ENCODE data around the gene HDGFL1. TPM values are rescaled to one million over a fixed set of nuclear protein-coding genes. Genes with fewer than 3 reads are reported as not detected.

Gene HDGFL1
- polyA plus RNA-seq, 2 donors: not detected

DNA sequence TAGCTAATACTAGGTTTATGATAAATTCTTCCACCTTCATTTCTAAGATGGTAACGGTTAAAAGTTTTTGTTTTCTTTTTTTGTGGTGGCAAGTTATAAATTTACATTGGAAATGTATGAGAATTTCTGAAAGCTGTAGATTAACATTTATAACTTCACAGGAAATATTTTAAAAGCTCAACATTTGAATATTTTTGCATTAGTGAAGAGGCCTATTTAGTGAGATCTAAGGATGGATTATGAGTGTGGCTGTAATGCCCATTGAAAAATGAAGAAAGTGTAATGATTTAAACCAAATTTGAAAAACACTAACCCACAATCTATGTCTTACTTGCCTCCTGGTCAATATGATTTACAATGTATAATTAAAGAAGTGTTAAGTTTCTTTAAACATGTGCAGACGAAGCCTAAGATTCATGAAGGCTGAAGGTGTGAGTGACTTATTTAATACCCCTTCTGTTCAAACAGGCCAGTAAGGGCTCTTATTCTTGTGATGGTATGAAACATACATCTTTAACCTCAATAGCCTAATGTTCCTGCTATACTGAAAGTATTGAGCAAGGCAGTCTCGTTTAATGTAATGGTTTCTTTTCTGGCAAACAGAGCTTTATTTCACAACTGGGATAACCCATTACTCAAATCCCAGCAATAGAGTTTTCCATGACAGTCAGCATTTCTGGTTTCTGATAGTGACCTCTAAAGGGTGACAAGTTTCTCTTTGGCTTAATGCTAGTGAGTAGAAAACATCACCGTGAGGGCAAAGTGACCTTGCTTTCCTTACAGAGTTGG is 13.2 kb downstream of the HDGFL1 start:
- 82 to 85% methylated on average over 4 of the region's 4 CpGs for WGBS, 2 donors
- Histone ChIP-seq H3K4me3 (ENCODE audit: low read depth in 1 of 2, low read length in 2 of 2) (no peak overlapping the region), H3K9me3 (ENCODE audit: control insufficient read depth in 2 of 2, insufficient read depth in 1 of 2, low read depth in 1 of 2, low read length in 1 of 2) (no peaks in the 10 kb centered on the region), H3K27me3 (ENCODE audit: control insufficient read depth in 1 of 2, insufficient read depth in 2 of 2, low read length in 2 of 2) (no peaks in the 10 kb centered on the region), H3K4me1 (ENCODE audit: control insufficient read depth in 2 of 2, insufficient read depth in 2 of 2, low read length in 1 of 2) (no peaks in the 10 kb centered on the region), H3K27ac (ENCODE audit: low read depth in 2 of 2, low read length in 1 of 2) (no peak overlapping the region), H3K36me3 (ENCODE audit: control insufficient read depth in 2 of 2, insufficient read depth in 2 of 2, low read length in 1 of 2) (no peaks in the 10 kb centered on the region)

DNA sequence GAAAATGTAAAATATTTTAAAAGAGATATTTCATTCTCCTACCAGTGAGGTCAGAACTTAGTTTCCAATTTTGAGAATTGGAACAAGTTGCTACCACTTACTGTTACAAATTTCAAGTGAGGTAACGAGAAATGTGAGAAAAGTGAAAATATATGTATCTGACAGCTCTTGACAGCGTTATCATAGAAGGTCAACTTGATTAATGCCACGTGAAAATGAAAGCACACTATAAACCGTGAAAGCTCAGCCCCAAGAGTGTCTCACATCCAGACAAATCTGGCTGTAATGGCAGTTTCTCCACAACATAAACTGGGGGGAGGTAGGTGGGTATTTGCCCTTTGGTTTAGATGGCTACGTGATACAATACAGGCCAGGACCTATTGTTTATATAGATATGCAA is 13.9 kb downstream of the HDGFL1 start:
- WGBS, 2 donors: 79 to 93% methylated on average over 5 of the region's 5 CpGs
- H3K9me3 ChIP-seq (ENCODE audit: control insufficient read depth in 2 of 2, insufficient read depth in 1 of 2, low read depth in 1 of 2, low read length in 1 of 2): no peaks in the 10 kb centered on the region
- no peak overlapping the region for H3K4me3 ChIP-seq (ENCODE audit: low read depth in 1 of 2, low read length in 2 of 2)
- no peaks in the 10 kb centered on the region for H3K36me3 ChIP-seq (ENCODE audit: control insufficient read depth in 2 of 2, insufficient read depth in 2 of 2, low read length in 1 of 2)
- no peaks in the 10 kb centered on the region for H3K27me3 ChIP-seq (ENCODE audit: control insufficient read depth in 1 of 2, insufficient read depth in 2 of 2, low read length in 2 of 2)
- no peak overlapping the region for H3K27ac ChIP-seq (ENCODE audit: low read depth in 2 of 2, low read length in 1 of 2)
- no peaks in the 10 kb centered on the region for H3K4me1 ChIP-seq (ENCODE audit: control insufficient read depth in 2 of 2, insufficient read depth in 2 of 2, low read length in 1 of 2)

DNA sequence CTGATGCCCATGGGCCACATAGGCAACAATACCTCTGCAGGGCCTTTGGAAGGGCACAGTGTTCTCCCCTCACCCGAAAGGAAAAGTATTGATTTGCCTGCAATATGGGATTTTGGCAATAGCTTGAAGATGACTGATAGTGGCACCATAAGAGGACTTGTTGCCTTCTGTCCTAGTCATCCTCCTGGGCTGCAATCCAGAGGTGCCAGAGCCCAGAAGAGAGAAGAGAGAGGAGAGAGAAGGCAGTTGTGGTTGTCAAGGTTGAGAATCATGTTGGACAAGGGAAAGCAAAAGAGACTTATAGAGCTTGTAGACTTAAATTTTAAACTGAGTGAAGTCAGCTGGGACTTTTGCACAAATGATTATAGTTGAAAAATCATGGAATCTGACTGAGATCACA is 14.6 kb downstream of the HDGFL1 start:
- Histone ChIP-seq H3K27me3 (ENCODE audit: control insufficient read depth in 1 of 2, insufficient read depth in 2 of 2, low read length in 2 of 2) (no peaks in the 10 kb centered on the region), H3K4me3 (ENCODE audit: low read depth in 1 of 2, low read length in 2 of 2) (no peak overlapping the region), H3K9me3 (ENCODE audit: control insufficient read depth in 2 of 2, insufficient read depth in 1 of 2, low read depth in 1 of 2, low read length in 1 of 2) (no peaks in the 10 kb centered on the region), H3K27ac (ENCODE audit: low read depth in 2 of 2, low read length in 1 of 2) (no peak overlapping the region), H3K4me1 (ENCODE audit: control insufficient read depth in 2 of 2, insufficient read depth in 2 of 2, low read length in 1 of 2) (no peaks in the 10 kb centered on the region), H3K36me3 (ENCODE audit: control insufficient read depth in 2 of 2, insufficient read depth in 2 of 2, low read length in 1 of 2) (no peaks in the 10 kb centered on the region)
- WGBS, 2 donors: 92 to 93% methylated on average over 1 of the region's 1 CpG

DNA sequence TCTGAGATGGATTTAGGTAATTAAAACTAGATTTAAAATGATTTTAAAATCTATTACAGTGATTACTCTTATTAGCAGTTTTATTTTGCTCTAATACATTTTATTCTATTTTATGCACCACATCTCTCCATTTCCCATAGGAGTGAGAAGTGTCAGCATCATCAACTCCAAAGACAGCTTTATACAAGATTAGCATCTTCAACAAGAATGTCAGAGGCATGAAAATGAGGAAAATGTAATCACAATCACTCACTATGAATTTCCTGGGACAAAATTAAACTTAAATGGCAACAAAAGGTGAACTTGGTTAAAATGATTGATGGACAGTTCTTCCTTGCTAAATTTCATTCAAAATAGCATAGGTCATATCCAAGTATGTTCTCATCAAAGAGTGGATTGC is 19.8 kb downstream of the HDGFL1 start:
- H3K36me3 ChIP-seq (ENCODE audit: control insufficient read depth in 2 of 2, insufficient read depth in 2 of 2, low read length in 1 of 2): no peaks in the 10 kb centered on the region
- no peaks in the 10 kb centered on the region for H3K9me3 ChIP-seq (ENCODE audit: control insufficient read depth in 2 of 2, insufficient read depth in 1 of 2, low read depth in 1 of 2, low read length in 1 of 2)
- H3K4me3 ChIP-seq (ENCODE audit: low read depth in 1 of 2, low read length in 2 of 2): no peak overlapping the region
- no peaks in the 10 kb centered on the region for H3K4me1 ChIP-seq (ENCODE audit: control insufficient read depth in 2 of 2, insufficient read depth in 2 of 2, low read length in 1 of 2)
- H3K27ac ChIP-seq (ENCODE audit: low read depth in 2 of 2, low read length in 1 of 2): no peak overlapping the region
- no peaks in the 10 kb centered on the region for H3K27me3 ChIP-seq (ENCODE audit: control insufficient read depth in 1 of 2, insufficient read depth in 2 of 2, low read length in 2 of 2)

DNA sequence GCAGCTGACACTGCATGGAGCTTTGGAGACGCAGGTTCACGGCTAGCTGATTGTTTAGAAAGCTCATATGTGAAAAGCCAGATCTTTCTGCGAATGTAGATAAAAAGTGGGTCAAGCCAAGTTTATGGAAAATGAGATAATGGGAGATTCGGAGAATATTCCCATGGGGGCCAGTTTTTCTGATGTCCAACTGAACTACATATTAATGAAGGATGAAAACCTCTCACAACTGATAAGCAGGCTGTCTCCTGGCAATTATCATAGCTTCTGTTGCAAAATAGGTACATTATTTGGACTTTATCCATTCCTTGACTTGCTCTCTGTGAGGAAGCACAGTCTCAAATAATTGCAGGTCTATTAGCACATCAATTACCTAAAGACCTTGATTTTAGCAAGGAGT is 21.1 kb downstream of the HDGFL1 start:
- no peaks in the 10 kb centered on the region for H3K36me3 ChIP-seq (ENCODE audit: control insufficient read depth in 2 of 2, insufficient read depth in 2 of 2, low read length in 1 of 2)
- no peaks in the 10 kb centered on the region for H3K9me3 ChIP-seq (ENCODE audit: control insufficient read depth in 2 of 2, insufficient read depth in 1 of 2, low read depth in 1 of 2, low read length in 1 of 2)
- H3K27ac ChIP-seq (ENCODE audit: low read depth in 2 of 2, low read length in 1 of 2): no peak overlapping the region
- no peaks in the 10 kb centered on the region for H3K27me3 ChIP-seq (ENCODE audit: control insufficient read depth in 1 of 2, insufficient read depth in 2 of 2, low read length in 2 of 2)
- H3K4me3 ChIP-seq (ENCODE audit: low read depth in 1 of 2, low read length in 2 of 2): no peak overlapping the region
- 64 to 79% methylated on average over 4 of the region's 4 CpGs for WGBS, 2 donors
- no peaks in the 10 kb centered on the region for H3K4me1 ChIP-seq (ENCODE audit: control insufficient read depth in 2 of 2, insufficient read depth in 2 of 2, low read length in 1 of 2)

DNA sequence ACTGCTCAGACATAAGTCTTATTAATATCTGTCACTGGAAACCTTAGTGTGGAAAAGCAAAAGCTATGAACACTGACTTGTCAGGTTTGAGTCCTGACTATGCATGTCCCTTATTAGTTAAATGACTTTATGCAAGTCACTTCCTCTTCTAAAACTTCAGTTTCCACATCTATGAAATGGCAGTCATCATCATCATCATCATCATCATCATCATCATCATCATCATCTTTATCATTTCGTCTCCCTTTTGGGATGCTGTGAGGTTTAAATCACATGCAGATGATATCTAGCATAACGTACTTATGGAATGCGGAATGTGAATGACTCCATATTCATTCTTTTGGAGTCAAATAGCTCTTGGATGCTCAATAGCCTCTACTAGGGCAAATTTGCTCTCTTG is 24.5 kb downstream of the HDGFL1 start:
- no peaks in the 10 kb centered on the region for H3K9me3 ChIP-seq (ENCODE audit: control insufficient read depth in 2 of 2, insufficient read depth in 1 of 2, low read depth in 1 of 2, low read length in 1 of 2)
- 92% methylated on average over 3 of the region's 3 CpGs for WGBS, 2 donors
- no peak overlapping the region for H3K4me3 ChIP-seq (ENCODE audit: low read depth in 1 of 2, low read length in 2 of 2)
- no peaks in the 10 kb centered on the region for H3K27me3 ChIP-seq (ENCODE audit: control insufficient read depth in 1 of 2, insufficient read depth in 2 of 2, low read length in 2 of 2)
- H3K27ac ChIP-seq (ENCODE audit: low read depth in 2 of 2, low read length in 1 of 2): no peak overlapping the region
- H3K36me3 ChIP-seq (ENCODE audit: control insufficient read depth in 2 of 2, insufficient read depth in 2 of 2, low read length in 1 of 2): no peaks in the 10 kb centered on the region
- H3K4me1 ChIP-seq (ENCODE audit: control insufficient read depth in 2 of 2, insufficient read depth in 2 of 2, low read length in 1 of 2): no peaks in the 10 kb centered on the region

DNA sequence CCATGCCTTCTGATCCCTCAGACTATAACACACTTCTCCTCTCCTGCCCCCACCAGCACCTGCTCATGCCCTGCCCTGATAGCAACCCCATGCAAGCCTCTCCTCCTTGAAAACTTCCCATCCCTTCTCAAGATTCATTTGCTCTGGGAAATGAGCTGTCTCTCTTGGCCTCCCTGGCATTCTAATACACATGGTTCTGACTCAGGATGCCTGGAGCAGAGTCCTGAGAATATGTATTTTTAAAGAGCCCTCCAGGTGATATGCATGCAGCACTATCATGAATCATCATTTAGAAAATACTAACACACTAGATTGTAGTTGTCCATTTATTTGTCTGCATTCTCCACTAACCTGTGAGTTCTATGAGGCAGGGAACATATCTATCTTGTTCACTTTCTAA is 26.6 kb downstream of the HDGFL1 start:
- Histone ChIP-seq H3K4me3 (ENCODE audit: low read depth in 1 of 2, low read length in 2 of 2) (no peak overlapping the region), H3K27ac (ENCODE audit: low read depth in 2 of 2, low read length in 1 of 2) (no peak overlapping the region), H3K36me3 (ENCODE audit: control insufficient read depth in 2 of 2, insufficient read depth in 2 of 2, low read length in 1 of 2) (no peaks in the 10 kb centered on the region), H3K9me3 (ENCODE audit: control insufficient read depth in 2 of 2, insufficient read depth in 1 of 2, low read depth in 1 of 2, low read length in 1 of 2) (no peaks in the 10 kb centered on the region), H3K27me3 (ENCODE audit: control insufficient read depth in 1 of 2, insufficient read depth in 2 of 2, low read length in 2 of 2) (no peaks in the 10 kb centered on the region), H3K4me1 (ENCODE audit: control insufficient read depth in 2 of 2, insufficient read depth in 2 of 2, low read length in 1 of 2) (no peaks in the 10 kb centered on the region)

DNA sequence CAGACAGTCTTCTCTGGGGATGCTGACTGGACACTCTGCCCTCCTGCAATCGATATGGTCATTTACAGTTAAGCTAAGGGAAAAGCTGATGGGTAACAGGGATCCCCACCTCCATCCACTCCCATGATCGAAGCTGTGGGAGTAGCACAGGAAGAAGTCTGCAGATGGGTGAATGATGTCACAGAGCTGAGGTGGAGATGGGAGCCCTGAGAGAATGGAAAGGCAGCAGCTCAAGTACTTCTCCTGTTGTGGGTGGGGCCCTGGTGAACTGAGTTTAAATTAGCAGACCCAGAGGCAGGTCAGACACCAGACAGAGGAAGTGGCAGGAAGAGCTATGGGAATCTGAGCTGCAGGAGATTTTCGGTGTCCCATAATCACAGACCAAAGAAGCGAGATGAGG is 29.0 kb downstream of the HDGFL1 start:
- no peaks in the 10 kb centered on the region for H3K9me3 ChIP-seq (ENCODE audit: control insufficient read depth in 2 of 2, insufficient read depth in 1 of 2, low read depth in 1 of 2, low read length in 1 of 2)
- no peak overlapping the region for H3K27ac ChIP-seq (ENCODE audit: low read depth in 2 of 2, low read length in 1 of 2)
- no peak overlapping the region for H3K4me3 ChIP-seq (ENCODE audit: low read depth in 1 of 2, low read length in 2 of 2)
- H3K36me3 ChIP-seq (ENCODE audit: control insufficient read depth in 2 of 2, insufficient read depth in 2 of 2, low read length in 1 of 2): no peaks in the 10 kb centered on the region
- no peaks in the 10 kb centered on the region for H3K27me3 ChIP-seq (ENCODE audit: control insufficient read depth in 1 of 2, insufficient read depth in 2 of 2, low read length in 2 of 2)
- 81 to 83% methylated on average over 4 of the region's 4 CpGs for WGBS, 2 donors
- no peaks in the 10 kb centered on the region for H3K4me1 ChIP-seq (ENCODE audit: control insufficient read depth in 2 of 2, insufficient read depth in 2 of 2, low read length in 1 of 2)

DNA sequence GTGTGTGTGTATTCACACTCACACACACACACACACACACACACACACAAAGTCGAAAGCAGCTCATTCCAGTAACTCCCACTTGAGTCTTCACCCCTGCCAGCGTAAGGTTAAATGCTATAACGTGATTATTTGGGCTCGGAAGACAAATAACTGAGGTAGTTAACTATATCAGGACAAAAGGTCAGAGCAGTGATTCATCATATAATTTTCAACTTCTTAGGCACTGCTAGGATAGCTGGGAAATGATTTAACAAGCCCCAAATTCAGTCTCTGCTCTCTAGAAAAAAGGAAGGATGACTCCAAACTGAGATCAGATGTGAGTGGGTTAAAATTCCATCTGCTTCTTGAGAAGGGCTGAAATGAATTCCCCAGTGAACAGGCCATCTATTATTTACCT is 30.7 kb downstream of the HDGFL1 start:
- WGBS, 2 donors: 66 to 76% methylated on average over 4 of the region's 4 CpGs
- no peaks in the 10 kb centered on the region for H3K27me3 ChIP-seq (ENCODE audit: control insufficient read depth in 1 of 2, insufficient read depth in 2 of 2, low read length in 2 of 2)
- H3K27ac ChIP-seq (ENCODE audit: low read depth in 2 of 2, low read length in 1 of 2): no peak overlapping the region
- no peak overlapping the region for H3K4me3 ChIP-seq (ENCODE audit: low read depth in 1 of 2, low read length in 2 of 2)
- H3K9me3 ChIP-seq (ENCODE audit: control insufficient read depth in 2 of 2, insufficient read depth in 1 of 2, low read depth in 1 of 2, low read length in 1 of 2): no peaks in the 10 kb centered on the region
- H3K4me1 ChIP-seq (ENCODE audit: control insufficient read depth in 2 of 2, insufficient read depth in 2 of 2, low read length in 1 of 2): no peaks in the 10 kb centered on the region
- H3K36me3 ChIP-seq (ENCODE audit: control insufficient read depth in 2 of 2, insufficient read depth in 2 of 2, low read length in 1 of 2): no peaks in the 10 kb centered on the region

DNA sequence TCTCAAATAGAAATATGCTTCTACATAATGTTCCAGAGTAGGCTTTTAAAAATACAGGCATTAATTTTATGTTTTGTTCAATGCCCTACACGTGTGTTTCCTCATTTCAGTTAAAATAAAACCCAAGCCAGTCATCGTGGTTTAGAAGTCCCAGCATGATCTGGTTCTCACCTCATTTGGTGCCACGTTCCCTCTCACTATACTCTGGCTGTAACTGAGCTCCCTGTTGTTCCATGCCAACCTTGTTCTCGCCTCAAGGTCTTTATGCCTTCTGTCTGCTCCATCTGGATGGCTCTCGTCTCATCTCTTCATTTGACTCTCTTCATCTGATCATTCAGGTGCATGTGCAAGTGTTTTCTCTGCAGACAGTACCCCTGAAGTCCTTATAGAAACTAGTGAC is 32.6 kb downstream of the HDGFL1 start:
- H3K27ac ChIP-seq (ENCODE audit: low read depth in 2 of 2, low read length in 1 of 2): no peak overlapping the region
- WGBS, 2 donors: 72 to 84% methylated on average over 5 of the region's 5 CpGs
- H3K4me3 ChIP-seq (ENCODE audit: low read depth in 1 of 2, low read length in 2 of 2): no peak overlapping the region
- H3K27me3 ChIP-seq (ENCODE audit: control insufficient read depth in 1 of 2, insufficient read depth in 2 of 2, low read length in 2 of 2): no peaks in the 10 kb centered on the region
- H3K4me1 ChIP-seq (ENCODE audit: control insufficient read depth in 2 of 2, insufficient read depth in 2 of 2, low read length in 1 of 2): no peaks in the 10 kb centered on the region
- no peaks in the 10 kb centered on the region for H3K9me3 ChIP-seq (ENCODE audit: control insufficient read depth in 2 of 2, insufficient read depth in 1 of 2, low read depth in 1 of 2, low read length in 1 of 2)
- H3K36me3 ChIP-seq (ENCODE audit: control insufficient read depth in 2 of 2, insufficient read depth in 2 of 2, low read length in 1 of 2): no peaks in the 10 kb centered on the region
